SK-N-SH (cell line): ENCODE results near the gene TMEM269. TPM values are rescaled to one million over a fixed set of nuclear protein-coding genes. Genes with fewer than 3 reads are reported as not detected.

Source experiments
- CTCF ChIA-PET: fragments of 300-600, 350-600 bp; formaldehyde crosslinking; extraction: SDS; loops from one replicate; lab custom pipeline; 2021; lab: Yijun Ruan, JAX
- POLR2A ChIA-PET: fragments of 350-600 bp; sonication (Branson Sonifier 250); formaldehyde crosslinking; extraction: SDS; loops from one replicate; lab custom pipeline; 2020; ENCODE audit warnings: antibody characterized with exemption, inconsistent platforms; lab: Yijun Ruan, JAX
- DNase-seq: peaks from one replicate; pipeline ENCODE4 v3.0.0; 2012
- H2AFZ ChIP-seq: fragments of 200-600 bp; sonication (generic); 2 replicates; pipeline ENCODE4 v1.8.1; 2016; ENCODE audit warnings: antibody characterized with exemption, mild to moderate bottlenecking, low read depth
- H3F3A ChIP-seq: fragments of 200-600 bp; sonication (generic); replicated peaks from 2 replicates; pipeline ENCODE3; 2016; ENCODE audit warnings: antibody characterized with exemption, mild to moderate bottlenecking; ENCODE audit not compliant: insufficient read depth
- H3K27ac ChIP-seq, 2 experiments: fragments of 200-500 bp in 1 of 2; fragments of 200-600 bp in 1 of 2; sonication (Bioruptor generic) in 1 of 2; sonication (generic), shearing (Covaris generic) in 1 of 2; 2 replicates each; pipeline versions ENCODE4 v1.5.1 to v1.6.1; 2014 to 2016; ENCODE audit warnings: low read depth in 2 of 2, inconsistent platforms in 1 of 2, low read length in 1 of 2, mild to moderate bottlenecking in 1 of 2, mixed read lengths in 1 of 2
- H3K27me3 ChIP-seq: fragments of 200-600 bp; sonication (generic), shearing (Covaris generic); 2 replicates; pipeline ENCODE4 v1.6.1; 2016; ENCODE audit warnings: mixed run types; ENCODE audit not compliant: insufficient read depth
- H3K36me3 ChIP-seq, 2 experiments: fragments of 200-500 bp in 1 of 2; fragments of 200-600 bp in 1 of 2; sonication (Bioruptor generic) in 1 of 2; sonication (generic) in 1 of 2; replicated peaks in 1 of 2; 2 replicates each; pipeline versions ENCODE3 to v1.5.1; 2014 to 2016; ENCODE audit warnings: low read length in 1 of 2, mild to moderate bottlenecking in 1 of 2; ENCODE audit not compliant: insufficient read depth in 2 of 2, control insufficient read depth in 1 of 2
- H3K4me1 ChIP-seq, 2 experiments: fragments of 200-500 bp in 1 of 2; fragments of 200-600 bp in 1 of 2; sonication (Bioruptor generic) in 1 of 2; sonication (generic), shearing (Covaris generic) in 1 of 2; 2 replicates each; pipeline versions ENCODE4 v1.5.1 to v1.6.1; 2014 to 2016; ENCODE audit warnings: low read depth in 1 of 2, low read length in 1 of 2, mixed run types in 1 of 2; ENCODE audit not compliant: insufficient read depth in 2 of 2, control insufficient read depth in 1 of 2
- H3K4me2 ChIP-seq: fragments of 200-600 bp; sonication (generic), shearing (Covaris generic); 2 replicates; pipeline ENCODE4 v1.6.1; 2017; ENCODE audit warnings: mixed run types
- H3K4me3 ChIP-seq, 2 experiments: fragments of 200-500 bp in 1 of 2; fragments of 200-600 bp in 1 of 2; sonication (Bioruptor generic) in 1 of 2; sonication (generic), shearing (Covaris generic) in 1 of 2; 2 replicates each; pipeline versions ENCODE4 v1.5.1 to v1.8.1; 2014 to 2016; ENCODE audit warnings: low read depth in 2 of 2, inconsistent platforms in 1 of 2, low read length in 1 of 2, mild to moderate bottlenecking in 1 of 2, mixed read lengths in 1 of 2, moderate library complexity in 1 of 2
- H3K79me2 ChIP-seq: fragments of 200-600 bp; sonication (generic); 2 replicates; pipeline ENCODE4 v1.8.1; 2017; ENCODE audit warnings: mild to moderate bottlenecking; ENCODE audit not compliant: insufficient read depth
- H3K9ac ChIP-seq: fragments of 200-600 bp; sonication (generic); 2 replicates; pipeline ENCODE4 v1.6.1; 2017; ENCODE audit warnings: mixed run types
- H3K9me2 ChIP-seq: fragments of 200-600 bp; sonication (generic); 2 replicates; pipeline ENCODE4 v1.6.1; 2017; ENCODE audit warnings: mixed run types
- H3K9me3 ChIP-seq: fragments of 200-600 bp; sonication (generic); 2 replicates; pipeline ENCODE4 v1.6.1; 2017; ENCODE audit warnings: mixed run types, mild to moderate bottlenecking, moderate library complexity
- H4K20me1 ChIP-seq: fragments of 200-600 bp; sonication (generic); 2 replicates; pipeline ENCODE4 v1.6.1; 2017; ENCODE audit warnings: mild to moderate bottlenecking, mixed run types; ENCODE audit not compliant: insufficient read depth
- CHD2 ChIP-seq: fragments of 150-350 bp; IDR thresholded peaks from 2 replicates; pipeline ENCODE4 v1.6.1; 2018; ENCODE audit warnings: low read length; ENCODE audit not compliant: partially characterized antibody
- EP300 ChIP-seq, 2 experiments: IDR thresholded peaks; 2 replicates each; pipeline versions ENCODE4 v1.4.0 to v1.6.1; 2012; ENCODE audit warnings: borderline replicate concordance in 1 of 2, low read depth in 1 of 2, low read length in 1 of 2
- EZH2phosphoT487 ChIP-seq: fragments of 200-600 bp; sonication (generic); IDR thresholded peaks from 2 replicates; pipeline ENCODE4 v1.6.1; 2017; ENCODE audit warnings: low read depth, mixed run types, mild to moderate bottlenecking, antibody characterized with exemption, moderate library complexity, borderline replicate concordance
- FOSL2 ChIP-seq: IDR thresholded peaks from 2 replicates; pipeline ENCODE4 v1.4.0; 2012; ENCODE audit warnings: low read depth, mild to moderate bottlenecking, moderate library complexity, borderline replicate concordance
- FOXJ3 ChIP-seq: sonication (generic); formaldehyde crosslinking; IDR thresholded peaks from 2 replicates; pipeline ENCODE4 v1.5.1; 2020; ENCODE audit warnings: mild to moderate bottlenecking, missing genetic modification reagents
- FOXM1 ChIP-seq: IDR thresholded peaks from 2 replicates; pipeline ENCODE4 v1.4.0; 2012; ENCODE audit warnings: low read depth, mild to moderate bottlenecking
- GATA2 ChIP-seq: sonication (generic); formaldehyde crosslinking; IDR thresholded peaks from 2 replicates; pipeline ENCODE4 v1.5.0; 2020; ENCODE audit warnings: mild to moderate bottlenecking, missing genetic modification reagents
- IRF3 ChIP-seq: fragments of 150-350 bp; IDR thresholded peaks from 2 replicates; pipeline ENCODE4 v1.6.1; 2016; ENCODE audit warnings: mild to moderate bottlenecking, low read depth, low read length
- JUND ChIP-seq: IDR thresholded peaks from 2 replicates; pipeline ENCODE4 v1.4.0; 2012
- MEF2A ChIP-seq: IDR thresholded peaks from 2 replicates; pipeline ENCODE4 v1.4.0; 2012; ENCODE audit warnings: low read depth, borderline replicate concordance
- NFIC ChIP-seq: IDR thresholded peaks from 2 replicates; pipeline ENCODE4 v1.4.0; 2012; ENCODE audit warnings: borderline replicate concordance
- PBX3 ChIP-seq: IDR thresholded peaks from 2 replicates; pipeline ENCODE4; 2012
- POLR2AphosphoS5 ChIP-seq: IDR thresholded peaks from 2 replicates; pipeline ENCODE4 v1.6.1; 2012; ENCODE audit warnings: low read depth, low read length
- RFX5 ChIP-seq: IDR thresholded peaks from 2 replicates; pipeline ENCODE4 v1.6.1; 2012; ENCODE audit warnings: mild to moderate bottlenecking, improper control_type of control experiment, low read length
- RXRA ChIP-seq: IDR thresholded peaks from 2 replicates; pipeline ENCODE4 v1.4.0; 2012; ENCODE audit warnings: low read depth, mild to moderate bottlenecking, borderline replicate concordance
- SIN3A ChIP-seq: IDR thresholded peaks from 2 replicates; pipeline ENCODE4 v1.6.1; 2012; ENCODE audit warnings: low read depth, mild to moderate bottlenecking, low read length, moderate library complexity, borderline replicate concordance
- SMC3 ChIP-seq: IDR thresholded peaks from 2 replicates; pipeline ENCODE4 v1.6.1; 2012; ENCODE audit warnings: low read depth, low read length, improper control_type of control experiment
- TAF1 ChIP-seq: IDR thresholded peaks from 2 replicates; pipeline ENCODE4 v1.6.1; 2012; ENCODE audit warnings: low read depth, mild to moderate bottlenecking, low read length, moderate library complexity, borderline replicate concordance
- TEAD4 ChIP-seq: IDR thresholded peaks from 2 replicates; pipeline ENCODE4 v1.4.0; 2012; ENCODE audit warnings: mild to moderate bottlenecking, borderline replicate concordance; ENCODE audit not compliant: insufficient read depth
- USF2 ChIP-seq: fragments of 150-350 bp; IDR thresholded peaks from 2 replicates; pipeline ENCODE4 v1.6.1; 2017; ENCODE audit warnings: antibody characterized with exemption, low read length, low read depth, borderline replicate concordance
- YY1 ChIP-seq: IDR thresholded peaks from 2 replicates; pipeline ENCODE4 v1.4.0; 2012; ENCODE audit warnings: low read depth, mild to moderate bottlenecking
- ZBTB33 ChIP-seq: IDR thresholded peaks from 2 replicates; pipeline ENCODE4 v1.4.0; 2012; ENCODE audit warnings: low read depth, borderline replicate concordance
- WGBS: methylation state at CpG from one replicate; pipeline ENCODE4 v1.1.6; 2017; ENCODE audit warnings: low lambda C conversion rate; 5-methylcytosine and 5-hydroxymethylcytosine counted together
- polyA plus RNA-seq, 3 experiments: library from polyadenylated mRNA; depleted of rRNA; stranded (reverse); fragments of >200 nt; gene quantifications; 2 replicates each; pipeline ENCODE4 v1.2.3, GENCODE V29; 2012

The TMEM269 gene
- polyA plus RNA-seq, 1 of the 3 experiments (the other 2 are of a cell fraction): 0.05 TPM

GRCh38 chr1:42748021-42748420, 36.8 kb upstream of the TMEM269 start (continued):
- no peak for TF ChIP-seq CHD2
- TF ChIP-seq FOXM1: no peak
- no peak for TF ChIP-seq RXRA
- TF ChIP-seq EP300 (IDR thresholded peaks at IDR 0.05; ENCODE audit: borderline replicate concordance in 1 of 2, low read depth in 1 of 2, low read length in 1 of 2): no peak
- TF ChIP-seq FOXJ3 (CRISPR knock-in tag): no peak

- Histone ChIP-seq H3K9me3 (no peaks in the 10 kb centered on the region), H4K20me1 (no peaks in the 10 kb centered on the region), H3K4me1 (peaks cover 0 to 4% of the 10 kb centered on the region in 2 experiments; a peak in 1 of 4 replicates), H3K27ac (no peak overlapping the region), H3K9me2 (no peaks in the 10 kb centered on the region), H3K27me3 (no peaks in the 10 kb centered on the region), H3K4me2 (no peak overlapping the region), H3K9ac (no peak overlapping the region), H3K36me3 (peaks cover 24 to 50% of the 10 kb centered on the region in 2 experiments), H3K4me3 (no peak overlapping the region), H3K79me2 (no peaks in the 10 kb centered on the region), H2AFZ (no peak overlapping the region), H3F3A (peaks cover 6% of the 10 kb centered on the region)
- WGBS: 91% methylated on average over 14 of the region's 14 CpGs
- CTCF ChIA-PET: interaction anchor here (0.8 to 4.4 kb wide), 11 partner anchors 8 to 597 kb away, joined by 3 to 32 read pairs (median 5); no protein-coding TSS in a partner anchor
- no peak for TF ChIP-seq TAF1
- no peak for TF ChIP-seq FOSL2
- no peak for TF ChIP-seq SMC3
- TF ChIP-seq POLR2AphosphoS5: no peak
- no peak for TF ChIP-seq USF2
- TF ChIP-seq YY1: no peak
- no peak for TF ChIP-seq EZH2phosphoT487
- no peak for TF ChIP-seq FOXJ3 (CRISPR knock-in tag)
- TF ChIP-seq EP300 (IDR thresholded peaks at IDR 0.05; ENCODE audit: borderline replicate concordance in 1 of 2, low read depth in 1 of 2, low read length in 1 of 2): no peak
- TF ChIP-seq IRF3: no peak
- TF ChIP-seq ZBTB33: no peak
- TF ChIP-seq NFIC: no peak
- TF ChIP-seq TEAD4: no peak
- TF ChIP-seq RFX5: no peak
- TF ChIP-seq CHD2: no peak
- no peak for TF ChIP-seq JUND
- TF ChIP-seq SIN3A: no peak
- no peak for TF ChIP-seq MEF2A
- TF ChIP-seq GATA2 (CRISPR knock-in tag): no peak
- TF ChIP-seq PBX3: no peak
- POLR2A ChIA-PET: no interaction called here
- DNase-seq: no peak
Measured at GRCh38 chr1:42748461-42749410, 36.1 kb upstream of the TMEM269 start.
